Activated effector memory CD4-positive, alpha-beta T cell treated with Interleukin-2 at 50 U/mL for 16 hours (primary cell): ENCODE measurements around the gene NATD1.
"Not testable (repeated sequence)": the region's sequence is repeated elsewhere in the genome, so short reads cannot be mapped to it uniquely, and the experiment has no call there.

Experiments
- DNase-seq: peaks from one replicate; pipeline ENCODE4 v3.0.0-alpha.2; 2020

NATD1 gene

DNA sequence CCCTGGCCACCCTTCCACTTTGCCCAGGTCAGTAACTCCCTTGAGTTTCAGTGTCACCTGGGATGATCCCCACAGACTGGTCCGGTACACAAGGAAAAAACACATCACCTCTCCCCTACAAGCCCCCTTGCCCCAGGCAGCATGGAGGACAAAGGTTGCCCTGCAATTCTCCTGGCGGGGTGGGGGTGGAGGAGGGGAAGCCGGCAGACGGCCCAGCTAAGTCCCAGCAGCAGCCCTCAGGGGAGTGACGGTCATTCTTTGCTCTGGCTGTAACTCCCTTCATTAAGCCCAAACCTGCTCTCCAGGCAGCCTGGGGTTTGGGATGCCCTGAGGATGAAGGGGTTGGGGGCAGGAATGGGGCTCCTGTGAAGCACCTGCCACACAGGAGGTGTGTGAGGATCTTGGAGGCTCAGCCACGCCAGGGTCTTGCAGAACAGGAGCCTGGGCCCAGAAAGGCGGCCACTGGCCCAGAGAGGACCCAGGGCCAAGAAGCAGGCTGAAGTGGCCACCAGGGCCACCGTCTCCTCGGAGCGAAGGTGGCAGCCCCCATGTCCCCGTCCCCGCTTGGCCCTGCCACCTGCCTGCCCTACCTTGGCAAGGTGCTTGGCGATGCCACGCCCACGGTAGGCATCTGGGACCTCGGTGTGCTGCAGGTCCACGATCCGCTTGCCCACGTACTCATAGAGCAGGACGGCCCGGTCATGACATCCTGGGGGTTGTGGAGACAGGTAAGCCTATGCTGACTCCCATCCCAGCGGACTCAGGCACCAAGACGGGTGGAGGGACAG lies 9.5 kb downstream of the NATD1 start:
- no peak for DNase-seq

DNA sequence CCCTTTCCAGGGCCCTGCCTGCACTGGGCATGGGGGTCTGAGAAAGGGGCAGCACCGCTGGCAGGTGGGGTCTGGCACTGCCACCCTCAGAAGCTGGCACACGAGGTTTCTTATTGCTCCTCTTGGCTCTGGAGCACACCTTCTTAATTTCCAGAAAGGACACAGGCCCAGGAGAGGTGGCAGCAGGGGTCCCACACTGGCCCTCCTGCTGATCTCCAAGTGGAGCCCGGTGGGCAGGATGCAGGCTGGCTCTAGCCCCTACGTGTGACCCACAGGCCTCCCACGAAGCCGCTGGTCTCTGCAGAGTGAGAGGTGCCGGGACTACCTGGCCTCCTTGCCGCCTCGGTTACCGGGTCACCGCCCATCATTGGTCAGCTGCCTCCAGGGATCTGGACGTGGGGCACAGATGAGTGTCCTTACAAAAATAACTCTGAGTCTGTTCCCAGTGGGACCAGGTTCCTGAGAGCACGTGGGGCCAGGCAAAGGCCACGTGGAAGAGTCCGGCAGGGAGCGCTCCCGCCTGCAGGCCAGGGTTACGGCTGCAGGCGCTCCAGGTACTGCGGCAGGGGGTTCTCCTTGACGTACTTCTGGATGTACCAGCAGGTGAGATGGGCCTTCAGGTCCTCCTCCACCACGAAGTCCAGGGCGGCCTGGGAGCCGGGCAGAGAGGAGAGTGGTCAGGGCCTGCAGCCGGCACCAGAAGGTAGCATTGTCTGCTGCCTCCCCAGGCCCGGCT lies 10.3 kb downstream of the NATD1 start:
- DNase-seq: no peak

DNA sequence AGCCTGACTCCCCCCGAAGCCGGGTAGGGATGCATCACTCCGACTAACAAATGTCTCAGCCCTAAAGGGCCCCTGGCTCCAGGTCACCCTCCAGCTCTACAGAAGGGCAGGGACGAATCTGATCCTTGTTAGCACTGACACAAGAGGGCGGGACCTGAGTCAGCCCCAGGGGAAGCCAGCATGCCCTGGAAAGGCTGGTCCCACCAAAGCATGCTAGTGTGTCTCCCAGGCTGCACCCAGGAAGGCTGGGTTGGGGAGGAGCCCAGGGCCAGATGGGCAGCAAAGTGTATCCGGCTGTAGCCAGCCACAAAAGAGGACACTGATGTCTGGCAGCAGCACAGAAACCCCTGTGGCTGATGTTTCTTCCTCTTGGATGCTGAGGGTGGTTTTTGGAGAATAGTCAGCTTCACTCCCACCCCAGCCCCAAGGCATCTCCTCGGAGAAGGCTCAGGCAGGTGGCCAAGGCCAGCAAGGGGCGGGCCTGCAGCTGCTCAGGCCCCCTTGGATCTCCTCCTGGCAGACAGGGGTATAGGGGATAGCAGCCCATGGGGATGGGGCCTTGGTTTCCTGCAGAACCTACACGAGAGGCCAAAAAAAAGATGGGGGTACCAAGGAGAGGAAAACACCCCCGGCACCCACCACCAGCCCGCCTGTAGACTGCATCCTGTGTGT lies 11.0 kb downstream of the NATD1 start:
- DNase-seq: no peak

DNA sequence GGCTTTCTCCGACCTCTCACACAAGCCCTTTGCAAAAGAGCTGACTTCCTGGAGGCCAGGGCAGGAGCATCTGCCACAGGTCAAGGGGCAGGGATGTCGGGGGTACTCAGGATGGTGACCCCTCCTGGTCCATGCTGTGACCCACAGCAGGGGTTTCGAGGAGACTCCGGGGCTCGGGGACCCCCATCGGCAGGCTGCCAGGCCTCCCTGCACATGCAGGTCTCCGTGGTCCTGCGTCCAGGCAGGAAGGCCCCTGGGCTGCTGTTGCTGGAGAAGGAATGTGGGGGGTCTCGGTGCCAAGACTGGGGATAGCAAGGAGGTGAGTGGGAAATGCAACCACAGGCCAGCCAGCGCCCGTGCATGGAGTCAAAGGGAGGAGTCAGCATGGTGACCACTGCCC lies 11.6 kb downstream of the NATD1 start:
- no peak for DNase-seq

DNA sequence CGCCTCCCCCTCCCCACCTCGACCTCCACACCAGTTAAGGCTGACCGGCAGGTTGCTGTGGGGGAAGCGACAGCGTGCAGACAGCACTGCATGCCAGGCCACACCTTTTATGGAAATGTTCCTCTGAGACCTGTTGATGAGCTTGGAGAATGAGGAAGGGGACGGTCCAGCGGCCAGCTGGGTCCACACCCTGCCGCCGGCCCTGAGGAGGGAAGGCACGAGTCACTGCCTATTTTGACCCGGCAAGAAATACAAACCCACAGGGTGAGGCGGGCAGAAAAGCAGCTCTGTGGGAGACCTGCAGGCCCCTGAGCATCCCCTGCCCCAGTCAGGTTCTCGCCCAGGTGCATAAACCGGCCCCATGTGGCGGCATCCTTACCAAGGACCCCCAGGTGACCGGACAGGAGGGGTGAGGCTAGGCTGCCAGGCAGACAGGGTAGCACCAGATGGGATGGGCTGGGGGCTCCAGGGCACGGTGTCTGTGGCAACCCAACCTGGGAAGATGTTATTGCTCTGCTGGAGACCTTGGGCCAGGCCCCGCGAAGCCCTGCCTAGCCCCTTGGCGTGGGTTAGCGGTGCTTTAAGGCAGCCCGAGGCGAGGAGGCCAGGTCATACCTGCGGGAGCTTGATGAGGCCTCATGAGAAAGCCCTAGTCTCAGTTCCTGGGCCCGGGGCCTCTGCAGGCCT lies 12.7 kb downstream of the NATD1 start:
- no peak for DNase-seq

DNA sequence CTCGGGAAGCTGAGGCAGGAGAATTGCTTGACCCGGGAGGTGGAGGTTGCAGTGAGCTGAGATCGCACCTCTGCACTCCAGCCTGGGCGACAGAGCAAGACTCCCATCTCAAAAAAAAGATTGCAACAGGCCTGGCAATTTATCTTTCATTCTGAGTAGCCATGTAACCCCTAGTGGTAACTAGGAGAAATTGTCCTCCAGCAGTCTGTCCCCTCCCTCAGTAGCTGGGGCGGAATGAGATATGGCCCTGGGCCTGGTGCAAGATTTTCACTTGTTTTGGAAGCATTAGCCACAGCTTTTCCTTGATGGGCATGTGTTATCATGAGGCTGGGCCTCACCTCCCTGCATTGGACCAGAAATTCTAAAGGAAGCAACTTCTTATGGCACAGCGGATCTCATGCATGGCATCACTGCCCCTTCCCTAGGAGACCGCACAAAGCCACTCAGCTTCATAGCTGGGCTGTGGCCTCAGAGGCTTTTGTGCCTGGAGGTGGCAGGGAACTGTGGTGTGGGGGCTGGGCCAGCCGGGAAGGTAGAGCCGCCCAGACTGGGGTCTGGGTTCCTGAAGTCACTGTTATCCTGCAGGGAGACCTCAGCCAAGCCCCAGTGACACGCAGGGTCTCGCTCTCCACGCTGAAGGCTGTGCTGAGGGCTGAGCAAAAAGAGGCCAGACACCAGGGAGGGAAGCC lies 13.4 kb downstream of the NATD1 start:
- DNase-seq: no peak

DNA sequence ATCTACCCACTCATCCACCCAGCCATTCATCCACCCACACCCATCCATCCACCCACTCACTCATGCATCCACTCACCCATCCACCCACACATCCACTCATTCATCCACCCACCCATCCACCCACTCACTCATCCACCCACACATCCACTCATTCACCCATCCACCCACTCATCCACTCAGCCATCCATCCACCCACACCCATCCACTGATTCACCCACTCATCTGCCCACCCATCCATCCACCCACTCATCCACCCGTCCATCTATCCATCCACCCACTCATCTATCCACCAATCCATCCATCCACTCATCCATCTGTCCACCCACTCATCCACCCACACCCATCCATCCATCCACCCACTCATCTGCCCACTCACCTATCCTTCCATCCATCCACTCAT lies 17.3 kb downstream of the NATD1 start:
- no peak for DNase-seq

DNA sequence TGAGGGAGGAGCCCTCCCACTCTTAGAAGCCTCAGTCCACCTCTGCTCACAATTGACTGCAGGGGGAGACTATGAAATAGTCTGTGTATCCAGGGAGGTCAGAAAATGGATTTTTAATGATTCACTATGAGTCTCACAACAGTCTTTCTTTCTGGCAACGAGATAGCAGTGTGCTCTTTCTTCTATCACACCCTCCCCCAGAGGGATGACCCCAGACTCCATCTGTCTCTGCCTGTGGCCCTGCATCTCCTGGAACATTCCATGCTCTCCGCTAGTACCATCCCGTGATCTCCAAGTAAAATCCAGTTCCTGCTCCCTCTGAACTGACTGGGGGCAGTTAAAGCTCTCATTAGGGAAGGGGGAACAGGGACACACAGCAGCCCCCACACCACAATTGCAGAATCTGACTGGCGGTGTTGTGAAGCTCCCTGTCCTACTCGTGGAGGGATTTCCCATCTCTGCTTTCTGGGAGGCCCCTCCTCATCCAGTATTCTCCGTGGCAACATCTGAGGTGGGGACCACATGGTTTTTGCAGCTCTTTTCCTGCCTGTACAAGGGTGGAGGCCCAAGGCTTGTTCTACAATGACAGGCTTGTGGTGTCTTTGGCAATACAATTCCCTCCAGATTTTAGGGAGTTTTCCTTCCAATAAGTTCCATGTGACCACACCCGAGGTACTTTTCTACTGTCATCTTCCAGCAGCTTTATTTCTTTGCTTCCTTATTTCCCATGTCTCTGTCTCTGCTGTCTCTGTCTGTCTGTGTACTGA lies 19.4 kb downstream of the NATD1 start:
- DNase-seq: no peak

DNA sequence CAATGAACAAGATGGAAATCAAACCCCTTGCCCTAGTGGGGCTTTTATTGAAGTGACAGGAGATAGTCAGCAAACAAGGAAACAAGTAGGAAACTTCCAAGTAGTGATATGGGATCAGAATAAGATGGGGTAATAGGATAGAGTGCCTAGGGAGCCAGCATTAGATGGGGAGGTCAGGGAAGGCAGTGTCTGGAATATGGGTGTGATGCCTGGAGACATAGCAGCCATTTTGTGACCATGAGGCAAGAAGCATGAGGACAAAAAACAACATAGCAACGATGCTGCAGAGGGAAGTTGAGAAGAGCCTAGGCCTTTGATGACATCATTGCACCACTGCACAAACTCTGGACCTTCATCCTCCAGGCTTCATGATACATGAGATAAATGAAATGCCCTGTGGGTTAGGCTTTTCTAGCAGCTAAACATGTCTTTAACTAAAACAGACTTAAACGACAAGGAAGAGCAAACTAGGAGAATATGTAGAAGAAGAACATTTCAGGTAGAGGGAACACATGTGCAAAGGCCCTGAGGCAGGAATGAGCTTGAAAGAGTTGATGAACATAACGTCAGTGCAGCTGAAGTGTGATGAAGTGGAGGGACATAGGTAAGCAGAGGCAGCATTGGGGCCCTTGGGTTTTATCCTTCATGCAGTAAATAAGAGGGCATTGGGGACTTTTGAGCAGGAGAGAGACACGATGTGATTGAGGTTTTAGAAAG lies 21.0 kb downstream of the NATD1 start:
- no peak for DNase-seq

DNA sequence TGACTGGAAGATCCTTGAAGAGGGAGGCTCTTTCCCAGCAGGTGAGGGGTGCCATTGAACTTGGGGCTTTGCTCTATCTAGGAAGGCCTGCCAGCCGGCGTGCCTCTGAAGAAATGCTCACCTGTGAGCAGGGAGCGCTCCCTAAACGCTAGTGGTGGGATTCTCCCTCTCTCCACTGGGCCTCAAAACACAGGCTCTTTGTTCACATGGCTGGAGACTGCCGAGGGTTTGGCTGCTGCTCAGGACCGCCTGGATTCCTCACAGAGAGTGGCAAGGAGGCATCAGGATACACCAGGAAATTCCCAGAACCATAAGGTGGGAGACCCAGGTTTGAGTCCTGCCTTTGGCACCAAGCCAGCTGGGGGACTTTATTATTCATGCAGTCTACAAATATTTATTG lies 21.7 kb downstream of the NATD1 start:
- no peak for DNase-seq

DNA sequence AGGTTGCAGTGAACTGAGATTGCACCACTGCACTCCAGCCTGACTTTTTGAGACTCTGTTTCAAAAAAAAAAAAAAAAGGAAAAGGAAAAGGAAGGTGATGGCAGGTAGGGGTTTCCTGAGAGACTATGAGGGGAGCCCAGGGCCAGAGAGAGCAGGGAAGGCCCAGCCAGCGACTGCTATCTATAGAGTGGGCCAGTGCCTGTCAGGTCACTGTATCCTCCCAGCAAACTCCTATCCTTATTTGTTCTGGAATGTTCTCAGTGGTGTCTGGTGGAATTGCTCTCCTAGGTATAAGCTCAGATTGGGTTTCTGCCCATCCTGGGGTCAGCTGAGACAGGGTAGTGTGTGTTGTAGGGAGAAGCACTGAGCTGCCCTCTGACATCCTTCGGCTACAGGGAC lies 24.4 kb downstream of the NATD1 start:
- DNase-seq: no peak

DNA sequence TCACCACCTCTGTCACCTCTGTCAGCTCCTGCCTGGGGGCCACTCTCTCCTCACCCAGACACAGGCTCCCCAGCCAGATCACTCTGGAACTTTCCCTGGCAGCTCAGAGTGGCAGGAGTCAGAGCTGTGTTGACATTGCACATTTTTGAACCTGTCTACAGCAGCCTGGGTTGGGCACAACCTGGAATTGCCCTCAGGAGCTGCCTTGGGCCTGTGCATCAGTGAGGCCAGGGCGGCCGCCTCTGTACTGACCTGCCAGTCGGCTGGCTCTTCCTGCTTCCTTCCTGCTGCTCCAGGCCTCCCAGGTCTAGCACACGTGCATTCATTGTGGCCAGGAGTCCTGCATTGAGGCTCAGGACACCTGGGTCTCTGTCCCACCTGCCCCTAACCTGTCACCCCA lies 25.1 kb downstream of the NATD1 start:
- DNase-seq: no peak

DNA sequence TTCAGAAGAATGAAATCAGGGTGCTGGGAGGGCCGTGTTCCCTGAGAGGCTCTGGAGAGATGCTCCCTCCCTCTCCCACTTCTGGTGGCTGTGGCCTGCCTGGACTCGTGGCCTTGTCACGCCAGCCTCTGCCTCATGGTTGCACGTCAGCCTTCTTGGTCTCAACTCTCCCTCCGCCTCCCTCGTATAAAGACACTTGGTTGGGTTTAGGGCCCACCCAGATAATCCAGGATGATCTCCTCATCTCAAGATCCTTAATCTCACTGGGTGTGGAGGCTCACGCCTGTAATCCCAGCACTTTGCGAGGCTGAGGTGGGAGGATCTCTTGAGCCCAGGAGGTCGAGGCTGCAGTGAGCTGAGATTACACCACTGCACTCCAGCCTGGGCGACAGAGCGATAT lies 25.9 kb downstream of the NATD1 start:
- DNase-seq: not testable (repeated sequence)

DNA sequence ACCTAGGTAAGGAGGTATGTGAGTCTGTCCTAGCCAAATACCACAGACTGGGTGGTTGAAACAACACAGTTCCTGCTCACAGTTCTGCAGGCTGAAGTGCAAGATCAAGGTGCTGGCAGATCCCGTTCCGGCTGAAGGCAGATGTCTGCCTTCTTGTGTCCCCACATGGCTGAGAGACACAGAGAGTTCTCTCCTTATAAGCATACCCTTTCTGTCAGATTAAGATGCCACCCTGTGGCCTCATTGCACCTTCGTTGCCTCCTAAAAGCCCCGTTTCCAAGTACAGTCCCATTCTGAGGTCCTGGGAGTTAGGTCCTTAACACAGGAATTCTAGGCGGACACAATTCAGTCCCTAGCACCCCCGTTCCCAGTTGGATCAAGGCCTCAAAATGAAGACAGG lies 30.1 kb downstream of the NATD1 start:
- no peak for DNase-seq

DNA sequence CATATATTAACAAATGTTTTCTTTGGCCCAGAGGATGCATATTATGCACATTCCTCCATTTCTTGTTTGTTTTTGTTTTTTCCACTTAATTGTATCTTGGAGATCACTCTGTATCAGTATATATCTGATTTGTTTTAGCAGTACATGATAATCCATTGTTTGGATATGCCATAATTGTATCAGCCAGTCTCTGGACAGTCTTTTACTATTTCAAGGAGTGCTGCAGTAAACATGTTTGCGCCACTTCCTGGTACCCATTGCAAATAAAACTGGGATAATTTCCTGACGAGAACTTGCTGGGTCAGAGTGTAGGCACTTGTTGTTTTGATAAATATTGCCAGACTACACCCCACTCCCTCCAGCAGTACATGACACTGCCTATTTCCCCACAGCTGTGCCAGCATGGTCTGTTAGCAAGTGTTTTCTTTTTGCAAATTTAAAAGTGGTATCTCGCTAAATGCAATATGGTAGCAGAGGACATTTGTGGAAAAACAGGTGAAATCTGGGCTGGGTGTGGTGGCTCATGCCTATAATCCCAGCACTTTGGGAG lies 34.3 kb downstream of the NATD1 start:
- DNase-seq: no peak

DNA sequence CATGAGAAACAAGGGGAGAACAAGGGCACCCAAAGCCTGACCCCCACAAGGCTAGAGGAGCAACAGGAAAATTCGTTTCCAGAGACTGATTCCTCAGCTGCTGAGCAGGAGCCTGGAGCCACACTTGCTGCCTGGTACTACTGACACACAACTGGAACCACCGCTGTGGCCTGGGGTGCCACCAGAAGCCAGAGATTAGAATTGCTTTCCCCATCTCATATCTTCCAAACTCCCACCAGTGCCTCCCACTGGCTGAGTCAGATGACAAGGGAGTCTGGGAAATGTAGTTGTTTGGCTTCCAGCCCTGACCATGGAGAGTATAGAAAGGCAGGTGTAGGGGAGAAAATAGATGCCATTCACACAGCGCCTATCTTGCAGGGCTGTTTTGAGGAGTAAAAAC lies 35.1 kb downstream of the NATD1 start:
- no peak for DNase-seq

DNA sequence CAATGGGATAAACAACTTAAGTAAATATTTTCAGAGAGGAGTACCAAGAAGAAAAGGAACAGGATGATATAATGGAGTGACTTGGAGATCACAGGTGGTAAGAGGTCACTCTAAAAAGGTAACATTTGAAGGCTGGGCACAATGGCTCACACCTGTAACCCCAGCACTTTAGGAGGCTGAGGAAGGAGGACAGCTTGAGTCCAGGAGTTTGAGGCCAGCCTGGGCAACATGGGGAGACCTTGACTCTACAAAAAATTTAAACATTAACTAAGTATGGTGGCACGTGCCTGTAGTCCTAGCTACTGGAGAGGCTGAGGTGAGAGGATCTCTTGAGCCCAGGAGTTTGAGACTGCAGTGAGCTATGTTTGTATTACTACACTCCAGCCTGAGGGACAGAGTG lies 35.9 kb downstream of the NATD1 start:
- DNase-seq: no peak

DNA sequence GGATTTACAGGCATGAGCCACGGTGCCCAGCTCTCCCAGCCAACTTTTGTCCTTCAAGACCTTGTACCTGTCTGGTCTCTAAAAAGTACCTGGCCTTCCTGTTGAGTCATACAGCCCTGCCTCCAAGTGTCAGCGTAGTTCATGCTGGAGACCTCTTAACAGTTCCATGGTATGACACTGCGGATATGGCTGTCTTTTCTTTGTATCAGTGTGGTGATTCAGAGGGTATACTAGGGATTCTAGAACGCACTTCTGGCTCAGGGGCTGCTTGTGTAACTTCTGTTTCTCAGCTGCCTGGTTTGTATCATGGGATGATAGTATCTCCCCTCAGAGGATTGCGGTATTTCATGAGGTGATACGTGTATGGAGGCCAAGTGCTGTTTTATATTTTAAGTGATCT lies 37.3 kb downstream of the NATD1 start:
- no peak for DNase-seq

DNA sequence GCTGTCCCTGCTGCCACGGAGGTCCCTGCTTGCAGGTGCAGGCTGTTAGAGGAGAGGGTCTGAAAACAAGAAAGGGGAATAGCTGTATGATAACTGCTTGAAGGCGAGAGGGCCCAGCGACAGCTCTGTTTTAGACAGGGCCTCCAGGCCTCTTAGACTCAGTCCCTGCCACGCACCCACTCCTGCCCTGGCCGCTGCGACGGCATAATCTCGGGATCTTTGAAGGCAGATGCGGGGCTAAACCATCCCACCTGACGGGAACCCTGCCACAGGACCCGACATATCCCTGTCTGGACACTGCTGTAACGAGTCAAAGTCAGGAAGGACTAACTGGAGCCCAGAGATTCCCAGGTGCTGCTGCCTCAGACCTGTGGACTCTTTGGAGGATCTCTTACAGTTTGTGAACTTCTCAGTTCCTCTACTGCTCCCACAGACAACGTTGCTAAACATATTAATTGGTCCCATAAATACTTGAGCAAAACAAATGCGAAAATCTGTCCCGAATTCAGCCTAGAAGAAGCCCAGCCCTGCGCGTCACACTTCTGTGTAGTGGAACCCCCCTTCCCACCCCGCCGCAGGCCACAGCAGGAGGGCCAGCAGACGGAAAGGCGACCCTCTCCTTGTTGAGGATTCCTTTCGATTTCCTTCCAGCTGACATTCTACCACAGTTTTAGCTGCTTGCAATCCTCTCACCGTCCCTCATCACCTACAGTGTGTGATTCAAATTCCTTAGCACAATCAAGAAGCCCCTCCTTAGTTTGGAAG lies 38.3 kb downstream of the NATD1 start:
- DNase-seq: no peak
